ENCODE data around the gene PHF12.

Gene PHF12

DNA sequence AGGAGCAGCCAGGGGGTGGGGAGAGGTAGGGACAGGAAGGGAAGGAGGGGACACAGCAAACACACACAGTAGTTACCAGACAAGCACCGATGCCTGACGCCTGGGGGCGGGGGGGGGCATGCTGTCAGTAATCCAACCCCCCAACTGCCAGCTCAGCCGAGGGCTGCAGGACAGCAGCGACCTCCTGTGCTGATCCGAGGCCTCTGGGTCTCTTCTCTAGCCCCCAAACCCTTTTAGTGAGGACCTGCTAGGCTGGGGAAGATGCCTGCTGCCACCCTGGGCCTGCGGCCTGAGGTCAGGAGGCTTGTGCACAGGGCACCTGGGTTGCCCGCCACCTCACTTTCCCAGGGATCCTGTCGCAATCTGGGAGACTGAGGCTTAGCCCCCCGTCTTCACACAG is 65.4 kb downstream of the PHF12 start:
- no peak for DNase-seq (ENCODE audit: low read depth)
- TF ChIP-seq, protein P1, sequence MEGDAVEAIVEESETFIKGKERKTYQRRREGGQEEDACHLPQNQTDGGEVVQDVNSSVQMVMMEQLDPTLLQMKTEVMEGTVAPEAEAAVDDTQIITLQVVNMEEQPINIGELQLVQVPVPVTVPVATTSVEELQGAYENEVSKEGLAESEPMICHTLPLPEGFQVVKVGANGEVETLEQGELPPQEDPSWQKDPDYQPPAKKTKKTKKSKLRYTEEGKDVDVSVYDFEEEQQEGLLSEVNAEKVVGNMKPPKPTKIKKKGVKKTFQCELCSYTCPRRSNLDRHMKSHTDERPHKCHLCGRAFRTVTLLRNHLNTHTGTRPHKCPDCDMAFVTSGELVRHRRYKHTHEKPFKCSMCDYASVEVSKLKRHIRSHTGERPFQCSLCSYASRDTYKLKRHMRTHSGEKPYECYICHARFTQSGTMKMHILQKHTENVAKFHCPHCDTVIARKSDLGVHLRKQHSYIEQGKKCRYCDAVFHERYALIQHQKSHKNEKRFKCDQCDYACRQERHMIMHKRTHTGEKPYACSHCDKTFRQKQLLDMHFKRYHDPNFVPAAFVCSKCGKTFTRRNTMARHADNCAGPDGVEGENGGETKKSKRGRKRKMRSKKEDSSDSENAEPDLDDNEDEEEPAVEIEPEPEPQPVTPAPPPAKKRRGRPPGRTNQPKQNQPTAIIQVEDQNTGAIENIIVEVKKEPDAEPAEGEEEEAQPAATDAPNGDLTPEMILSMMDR (IDR thresholded peaks at IDR 0.05; ENCODE audit: control insufficient read depth, extremely low read depth, insufficient read depth), result no peak
- H3K4me3 ChIP-seq (ENCODE audit: low read depth, low read length), result no peak overlapping the region

GRCh38 chr17:28885363-28885762 is 66.0 kb downstream of the PHF12 start:
- TF ChIP-seq, protein P1 (IDR thresholded peaks at IDR 0.05; ENCODE audit: control insufficient read depth, extremely low read depth, insufficient read depth), result no peak
- no peak overlapping the region for H3K4me3 ChIP-seq (ENCODE audit: low read depth, low read length)
- no peak for DNase-seq (ENCODE audit: low read depth)

GRCh38 chr17:28883967-28884702 is 67.2 kb downstream of the PHF12 start:
- no peak for DNase-seq (ENCODE audit: low read depth)
- no peak overlapping the region for H3K4me3 ChIP-seq (ENCODE audit: low read depth, low read length)
- TF ChIP-seq, protein P1 (IDR thresholded peaks at IDR 0.05; ENCODE audit: control insufficient read depth, extremely low read depth, insufficient read depth), result no peak

DNA sequence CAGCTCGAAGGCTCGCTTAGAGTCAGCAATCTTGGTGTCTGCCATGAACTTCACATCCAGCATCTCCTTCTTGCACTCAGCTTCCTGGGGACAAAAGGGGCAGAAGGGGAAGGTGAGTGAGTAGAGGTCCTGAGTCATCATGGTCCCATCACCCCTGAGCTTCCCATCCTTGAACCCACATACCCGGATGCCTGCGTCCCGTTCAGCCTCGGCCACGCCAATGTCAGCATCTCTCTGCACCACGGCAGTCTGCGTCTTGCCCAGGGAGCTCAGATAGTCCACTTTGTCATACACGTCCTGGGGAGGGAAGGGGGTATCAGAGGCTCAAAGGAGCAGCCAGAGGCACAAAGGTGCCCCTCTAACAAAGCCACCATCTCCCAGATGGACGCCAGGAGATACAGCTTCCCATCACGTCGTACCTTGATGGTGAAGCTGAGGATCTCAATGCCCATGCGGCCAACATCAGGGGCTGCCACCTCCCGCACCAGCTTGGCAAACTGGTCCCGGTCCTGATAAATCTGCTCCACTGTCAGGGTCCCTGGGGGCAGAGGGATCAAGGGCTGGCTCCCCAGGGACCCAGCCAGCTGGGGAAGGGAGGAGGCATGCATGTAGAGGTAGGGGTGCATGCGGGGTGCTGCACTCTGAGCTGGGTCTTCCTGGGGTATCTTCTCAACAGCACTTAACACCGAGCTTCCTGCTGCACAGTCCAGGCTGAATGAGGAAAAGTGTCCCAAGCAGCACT is 69.0 kb downstream of the PHF12 start:
- DNase-seq (ENCODE audit: low read depth), result no peak
- TF ChIP-seq, protein P1 (IDR thresholded peaks at IDR 0.05; ENCODE audit: control insufficient read depth, extremely low read depth, insufficient read depth), result no peak
- no peak overlapping the region for H3K4me3 ChIP-seq (ENCODE audit: low read depth, low read length)

DNA sequence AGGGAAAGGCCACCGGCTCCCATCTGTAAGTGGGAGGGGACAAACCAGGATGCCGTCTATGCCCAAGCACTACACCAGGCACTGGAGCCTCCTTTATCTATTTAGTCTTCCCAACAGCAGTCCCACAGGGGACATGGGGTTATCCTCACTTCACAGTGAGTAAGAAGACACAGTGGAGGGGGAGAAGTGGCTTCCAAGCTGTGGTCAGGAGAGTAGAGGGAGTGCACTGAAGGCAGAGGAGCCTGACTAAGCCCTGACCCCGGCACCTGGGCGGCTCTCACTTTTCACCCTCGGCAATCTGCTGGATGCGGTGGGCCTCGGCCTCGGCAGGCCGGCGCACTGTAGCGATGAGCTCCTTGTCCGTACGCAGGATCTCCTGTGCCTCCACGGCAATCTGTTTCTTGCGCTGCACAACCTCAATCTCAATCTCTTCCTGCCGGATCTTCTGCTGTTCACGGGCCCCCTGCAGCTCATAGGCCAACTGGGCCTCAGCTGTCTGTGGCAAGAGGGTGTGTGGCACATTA is 69.7 kb downstream of the PHF12 start:
- TF ChIP-seq, protein P1 (IDR thresholded peaks at IDR 0.05; ENCODE audit: control insufficient read depth, extremely low read depth, insufficient read depth), result no peak

DNA sequence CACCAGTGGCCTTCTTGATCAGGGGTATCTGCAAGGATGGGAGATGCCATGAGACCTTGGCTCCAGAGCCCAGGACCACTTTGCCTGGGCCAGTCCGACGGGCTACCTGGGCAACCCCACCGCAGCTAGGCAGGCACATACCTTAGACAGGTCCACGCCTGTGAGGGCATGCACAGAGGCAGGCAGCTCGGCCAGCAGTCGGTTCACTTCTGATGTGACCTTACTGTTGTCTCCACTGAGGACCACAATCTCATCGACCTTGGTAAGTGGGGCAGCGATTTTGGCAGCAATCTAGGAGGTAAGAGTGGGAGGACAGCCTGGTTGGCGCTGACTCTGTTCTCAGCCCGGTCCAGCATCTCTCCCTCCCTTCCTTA is 70.8 kb downstream of the PHF12 start:
- DNase-seq (ENCODE audit: low read depth), result no peak
- no peak overlapping the region for H3K4me3 ChIP-seq (ENCODE audit: low read depth, low read length)
- TF ChIP-seq, protein P1 (IDR thresholded peaks at IDR 0.05; ENCODE audit: control insufficient read depth, extremely low read depth, insufficient read depth), result no peak

More for the DNA sequence above, 69.7 kb downstream of the PHF12 start:
- no peak for DNase-seq (ENCODE audit: low read depth)
- H3K4me3 ChIP-seq (ENCODE audit: low read depth, low read length), result no peak overlapping the region
